HCT116 (cell line): ENCODE results near the gene PRSS56. TPM values are rescaled to one million over a fixed set of nuclear protein-coding genes. Genes with fewer than 3 reads are reported as not detected.

Experiments used
- ATAC-seq: fragments of 200-7000 bp; cut with Tn5 transposase; 2 replicates; pipeline ENCODE4 v1.9.1; 2020; ENCODE audit warnings: mild to moderate bottlenecking, moderate library complexity
- BruUV-seq: library from RNA; stranded (reverse); fragments of 400-500 nt; replicated peaks from 2 replicates; lab custom pipeline; 2021; lab: Mats Ljungman, UMichigan
- CTCF ChIA-PET: fragments of 300-600 bp; sonication (Branson Sonifier 250); formaldehyde crosslinking; loops from one replicate; lab custom pipeline; 2021; ENCODE audit warnings: antibody characterized with exemption; lab: Charles Lee
- POLR2A ChIA-PET: fragments of 300-600, 350-600 bp; sonication (Branson Sonifier 250); formaldehyde crosslinking; loops from one replicate; lab custom pipeline; 2021; ENCODE audit warnings: antibody characterized with exemption; lab: Charles Lee
- RAD21 ChIA-PET, 2 experiments: fragments of 300-600 bp; sonication (Branson Sonifier 250); formaldehyde crosslinking; loops; one replicate each; lab custom pipeline; 2023; ENCODE audit warnings: low total read pairs in 2 of 2; ENCODE audit not compliant: uncharacterized antibody in 2 of 2, unreplicated experiment in 2 of 2, low non-redundant PET in 1 of 2; lab: Charles Lee
- DNase-seq: peaks from one replicate; pipeline ENCODE4 v3.0.0-alpha.2; 2010; ENCODE audit warnings: low read depth, low spot score
- H2AFZ ChIP-seq: fragments of 200-600 bp; shearing (Covaris generic), sonication (generic); 2 replicates; pipeline ENCODE4 v1.6.1; 2017; ENCODE audit warnings: low read depth, mixed run types, mixed read lengths, antibody characterized with exemption, low read length; ENCODE audit not compliant: poor library complexity, severe bottlenecking
- H3K27ac ChIP-seq: 2 replicates; pipeline ENCODE4 v1.5.1; 2012; ENCODE audit warnings: low read depth, low read length
- H3K27me3 ChIP-seq: fragments of 200-600 bp; sonication (generic); 2 replicates; pipeline ENCODE4 v1.6.1; 2016; ENCODE audit warnings: mixed run types, low read length, mixed read lengths; ENCODE audit not compliant: insufficient read depth
- H3K36me3 ChIP-seq, 2 experiments: fragments of 200-500 bp in 1 of 2; fragments of 200-600 bp in 1 of 2; sonication (Bioruptor generic) in 1 of 2; sonication (generic) in 1 of 2; 2 replicates each; pipeline versions ENCODE4 v1.5.1 to v1.6.1; 2014 to 2016; ENCODE audit warnings: low read length in 2 of 2, inconsistent platforms in 1 of 2, mixed read lengths in 1 of 2, mixed run types in 1 of 2; ENCODE audit not compliant: insufficient read depth in 2 of 2, control insufficient read depth in 1 of 2
- H3K4me1 ChIP-seq, 2 experiments: fragments of 200-600 bp in 1 of 2; sonication (generic) in 1 of 2; 2 replicates each; pipeline versions ENCODE4 v1.5.1 to v1.6.1; 2012 to 2017; ENCODE audit warnings: low read length in 2 of 2, inconsistent platforms in 1 of 2, mild to moderate bottlenecking in 1 of 2, mixed read lengths in 1 of 2, mixed run types in 1 of 2, moderate library complexity in 1 of 2; ENCODE audit not compliant: insufficient read depth in 2 of 2, control insufficient read depth in 1 of 2
- H3K4me2 ChIP-seq: fragments of 200-600 bp; sonication (generic); 2 replicates; pipeline ENCODE4 v1.6.1; 2017; ENCODE audit warnings: mixed run types, low read length, mixed read lengths
- H3K4me3 ChIP-seq, 2 experiments: fragments of 200-600 bp in 1 of 2; sonication (generic) in 1 of 2; replicated peaks in 1 of 2; 2 replicates each; pipeline ENCODE4 v1.5.1; 2011 to 2016; ENCODE audit warnings: low read length in 2 of 2, control low read depth in 1 of 2, low read depth in 1 of 2, mild to moderate bottlenecking in 1 of 2, mixed read lengths in 1 of 2, mixed run types in 1 of 2
- H3K79me2 ChIP-seq: fragments of 200-600 bp; sonication (generic); 2 replicates; pipeline ENCODE4 v1.6.1; 2017; ENCODE audit warnings: mild to moderate bottlenecking, mixed run types, low read length, moderate library complexity, mixed read lengths; ENCODE audit not compliant: insufficient read depth
- H3K9ac ChIP-seq: fragments of 200-600 bp; sonication (generic); 2 replicates; pipeline ENCODE4 v1.6.1; 2016; ENCODE audit warnings: low read length, mixed read lengths
- H3K9me2 ChIP-seq: fragments of 200-600 bp; sonication (generic), shearing (Covaris generic); 2 replicates; pipeline ENCODE4 v1.6.1; 2017; ENCODE audit warnings: mixed run types, mild to moderate bottlenecking, moderate library complexity; ENCODE audit not compliant: insufficient read depth
- H3K9me3 ChIP-seq, 2 experiments: fragments of 200-500 bp in 1 of 2; fragments of 200-600 bp in 1 of 2; sonication (Bioruptor generic) in 1 of 2; sonication (generic) in 1 of 2; 2 replicates each; pipeline ENCODE4 v1.6.1; 2014 to 2017; ENCODE audit warnings: low read length in 2 of 2, mixed read lengths in 2 of 2, inconsistent platforms in 1 of 2, low read depth in 1 of 2, mild to moderate bottlenecking in 1 of 2, mixed run types in 1 of 2, moderate library complexity in 1 of 2; ENCODE audit not compliant: control insufficient read depth in 1 of 2, insufficient read depth in 1 of 2
- H4K20me1 ChIP-seq: fragments of 200-600 bp; sonication (generic), shearing (Covaris generic); 2 replicates; pipeline ENCODE4 v1.6.1; 2017; ENCODE audit warnings: mixed run types, mild to moderate bottlenecking, moderate library complexity; ENCODE audit not compliant: insufficient read depth
- CBX3 ChIP-seq: IDR thresholded peaks from 2 replicates; pipeline ENCODE4 v1.6.1; 2012; ENCODE audit warnings: low read depth
- JUND ChIP-seq: IDR thresholded peaks from 2 replicates; pipeline ENCODE4 v1.6.1; 2012
- POLR2AphosphoS5 ChIP-seq: IDR thresholded peaks from 2 replicates; pipeline ENCODE4 v1.6.1; 2011; ENCODE audit warnings: mild to moderate bottlenecking, low read depth, low read length, moderate library complexity
- SIN3A ChIP-seq: IDR thresholded peaks from 2 replicates; pipeline ENCODE4 v1.6.1; 2012; ENCODE audit warnings: low read depth
- SP1 ChIP-seq: IDR thresholded peaks from 2 replicates; pipeline ENCODE4 v1.6.1; 2012; ENCODE audit warnings: low read depth
- ZFX ChIP-seq: fragments of 450-650 bp; IDR thresholded peaks from 2 replicates; pipeline ENCODE4 v1.6.1; 2017
- intact Hi-C: fragments of 100-400 bp; cut with micrococcal nuclease; formaldehyde crosslinking; loops from 2 replicates; pipeline ENCODE4 v1.10.0; 2022
- total RNA-seq: library from RNA; stranded (reverse); gene quantifications from one replicate; pipeline ENCODE4 v1.2.1, GENCODE V29; 2021; ENCODE audit not compliant: unreplicated experiment
- TF ChIP-seq, protein P1 (sequence below): IDR thresholded peaks from 2 replicates; pipeline ENCODE4 v1.6.1; 2011; ENCODE audit warnings: mild to moderate bottlenecking, low read length, moderate library complexity; ENCODE audit not compliant: insufficient replicate concordance; ENCODE audit errors: extremely low read depth
- TF ChIP-seq, protein P2 (sequence below), 3 experiments: fragments of 200-600 bp in 1 of 3; sonication (generic) in 1 of 3; IDR thresholded peaks in 2 of 3; conservative IDR thresholded peaks in 1 of 3; 2 replicates each; pipeline ENCODE4 v1.5.1; 2012 to 2017; ENCODE audit warnings: low read depth in 2 of 3, low read length in 2 of 3, antibody characterized with exemption in 1 of 3, borderline replicate concordance in 1 of 3, control low read depth in 1 of 3, mild to moderate bottlenecking in 1 of 3, mixed read lengths in 1 of 3, mixed run types in 1 of 3, moderate library complexity in 1 of 3; ENCODE audit not compliant: insufficient read depth in 1 of 3

The PRSS56 gene
- total RNA-seq, 1 experiment from 2014 or later, result not detected

DNA sequence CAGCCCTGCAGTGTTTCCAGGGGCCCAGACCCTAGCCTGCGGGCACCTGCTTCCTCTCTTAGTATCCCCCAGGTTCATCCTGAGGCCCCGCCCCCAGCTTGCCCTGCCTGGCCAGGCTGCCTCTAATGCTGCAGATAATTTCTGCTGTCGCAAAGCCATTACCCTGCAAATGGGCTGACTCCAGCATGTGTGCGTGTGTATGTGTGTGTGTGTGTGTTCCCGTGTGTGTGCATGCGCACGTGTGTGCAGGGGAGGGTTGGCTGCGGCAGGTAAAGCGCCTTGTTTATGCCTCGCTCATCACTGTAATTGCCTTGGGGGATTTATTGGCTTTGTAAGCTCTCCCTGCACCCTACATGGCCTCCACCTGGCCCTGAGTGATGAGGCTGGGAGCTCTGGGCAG, 7.6 kb upstream of the PRSS56 start:
- POLR2A ChIA-PET, result no interaction called here
- no peak for ATAC-seq
- TF ChIP-seq SIN3A, result no peak
- no peak for TF ChIP-seq SP1
- no peak for TF ChIP-seq POLR2AphosphoS5
- TF ChIP-seq, protein P1, sequence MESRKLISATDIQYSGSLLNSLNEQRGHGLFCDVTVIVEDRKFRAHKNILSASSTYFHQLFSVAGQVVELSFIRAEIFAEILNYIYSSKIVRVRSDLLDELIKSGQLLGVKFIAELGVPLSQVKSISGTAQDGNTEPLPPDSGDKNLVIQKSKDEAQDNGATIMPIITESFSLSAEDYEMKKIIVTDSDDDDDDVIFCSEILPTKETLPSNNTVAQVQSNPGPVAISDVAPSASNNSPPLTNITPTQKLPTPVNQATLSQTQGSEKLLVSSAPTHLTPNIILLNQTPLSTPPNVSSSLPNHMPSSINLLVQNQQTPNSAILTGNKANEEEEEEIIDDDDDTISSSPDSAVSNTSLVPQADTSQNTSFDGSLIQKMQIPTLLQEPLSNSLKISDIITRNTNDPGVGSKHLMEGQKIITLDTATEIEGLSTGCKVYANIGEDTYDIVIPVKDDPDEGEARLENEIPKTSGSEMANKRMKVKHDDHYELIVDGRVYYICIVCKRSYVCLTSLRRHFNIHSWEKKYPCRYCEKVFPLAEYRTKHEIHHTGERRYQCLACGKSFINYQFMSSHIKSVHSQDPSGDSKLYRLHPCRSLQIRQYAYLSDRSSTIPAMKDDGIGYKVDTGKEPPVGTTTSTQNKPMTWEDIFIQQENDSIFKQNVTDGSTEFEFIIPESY, result no peak
- no peak for TF ChIP-seq JUND
- TF ChIP-seq CBX3, result no peak
- TF ChIP-seq, protein P2, sequence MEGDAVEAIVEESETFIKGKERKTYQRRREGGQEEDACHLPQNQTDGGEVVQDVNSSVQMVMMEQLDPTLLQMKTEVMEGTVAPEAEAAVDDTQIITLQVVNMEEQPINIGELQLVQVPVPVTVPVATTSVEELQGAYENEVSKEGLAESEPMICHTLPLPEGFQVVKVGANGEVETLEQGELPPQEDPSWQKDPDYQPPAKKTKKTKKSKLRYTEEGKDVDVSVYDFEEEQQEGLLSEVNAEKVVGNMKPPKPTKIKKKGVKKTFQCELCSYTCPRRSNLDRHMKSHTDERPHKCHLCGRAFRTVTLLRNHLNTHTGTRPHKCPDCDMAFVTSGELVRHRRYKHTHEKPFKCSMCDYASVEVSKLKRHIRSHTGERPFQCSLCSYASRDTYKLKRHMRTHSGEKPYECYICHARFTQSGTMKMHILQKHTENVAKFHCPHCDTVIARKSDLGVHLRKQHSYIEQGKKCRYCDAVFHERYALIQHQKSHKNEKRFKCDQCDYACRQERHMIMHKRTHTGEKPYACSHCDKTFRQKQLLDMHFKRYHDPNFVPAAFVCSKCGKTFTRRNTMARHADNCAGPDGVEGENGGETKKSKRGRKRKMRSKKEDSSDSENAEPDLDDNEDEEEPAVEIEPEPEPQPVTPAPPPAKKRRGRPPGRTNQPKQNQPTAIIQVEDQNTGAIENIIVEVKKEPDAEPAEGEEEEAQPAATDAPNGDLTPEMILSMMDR (IDR thresholded peaks at IDR 0.05 in 2 of 3, conservative IDR thresholded peaks at IDR 0.05 in 1 of 3; ENCODE audit: borderline replicate concordance in 1 of 3, insufficient read depth in 1 of 3, low read depth in 2 of 3, low read length in 2 of 3), result no peak
- no peak for TF ChIP-seq ZFX
- TF ChIP-seq, all 23 proteins: peak for 0
- H2AFZ ChIP-seq, result no peak overlapping the region
- H3K79me2 ChIP-seq, result no peaks in the 10 kb centered on the region
- no peak for DNase-seq
- H3K9me3 ChIP-seq, result no peaks in the 10 kb centered on the region
- ChIA-PET RAD21 (no interaction called here), CTCF (interaction anchor here (1.2 kb wide), 1 partner anchor 612 kb away, joined by 3 read pairs; no protein-coding TSS in a partner anchor)
- no peaks in the 10 kb centered on the region for H3K27me3 ChIP-seq
- BruUV-seq, result no TSS peak
- no peaks in the 10 kb centered on the region for H3K9me2 ChIP-seq
- intact Hi-C loops, result no loop called here
- H4K20me1 ChIP-seq, result no peaks in the 10 kb centered on the region
- H3K27ac ChIP-seq, result no peak overlapping the region
- no peak overlapping the region for H3K4me3 ChIP-seq
- no peaks in the 10 kb centered on the region for H3K4me1 ChIP-seq
- H3K9ac ChIP-seq, result no peak overlapping the region
- H3K36me3 ChIP-seq, result no peaks in the 10 kb centered on the region
- H3K4me2 ChIP-seq, result no peak overlapping the region
